HUES48 (cell line): ENCODE data around the gene BACH2.

Experiments
- H3K27ac ChIP-seq: one replicate; pipeline ENCODE4 v1.7.0; 2013; ENCODE audit warnings: low read depth, low read length, inconsistent platforms
- H3K27me3 ChIP-seq: 2 replicates; pipeline ENCODE4 v1.6.1; 2013; ENCODE audit warnings: mild to moderate bottlenecking, low read length; ENCODE audit not compliant: control insufficient read depth, insufficient read depth
- H3K36me3 ChIP-seq: 2 replicates; pipeline ENCODE4 v1.6.1; 2013; ENCODE audit warnings: low read length; ENCODE audit not compliant: control insufficient read depth, insufficient read depth
- H3K4me1 ChIP-seq: 2 replicates; pipeline ENCODE4 v1.6.1; 2013; ENCODE audit warnings: mild to moderate bottlenecking, low read length; ENCODE audit not compliant: control insufficient read depth, insufficient read depth
- H3K4me3 ChIP-seq: 2 replicates; pipeline ENCODE4 v1.5.1; 2013; ENCODE audit warnings: mild to moderate bottlenecking, low read depth, low read length
- H3K9ac ChIP-seq: 2 replicates; pipeline ENCODE4 v1.6.1; 2013; ENCODE audit warnings: mild to moderate bottlenecking, low read depth, low read length, moderate library complexity
- H3K9me3 ChIP-seq: 2 replicates; pipeline ENCODE4 v1.6.1; 2013; ENCODE audit warnings: low read length; ENCODE audit not compliant: control insufficient read depth, insufficient read depth

BACH2 gene

GRCh38 chr6:89941763-89942497, 354.7 kb downstream of the BACH2 start:
- Histone ChIP-seq H3K27me3 (no peaks in the 10 kb centered on the region), H3K9me3 (no peaks in the 10 kb centered on the region), H3K4me1 (no peaks in the 10 kb centered on the region), H3K9ac (no peak overlapping the region), H3K4me3 (no peak overlapping the region), H3K27ac (no peak overlapping the region), H3K36me3 (no peaks in the 10 kb centered on the region)

DNA sequence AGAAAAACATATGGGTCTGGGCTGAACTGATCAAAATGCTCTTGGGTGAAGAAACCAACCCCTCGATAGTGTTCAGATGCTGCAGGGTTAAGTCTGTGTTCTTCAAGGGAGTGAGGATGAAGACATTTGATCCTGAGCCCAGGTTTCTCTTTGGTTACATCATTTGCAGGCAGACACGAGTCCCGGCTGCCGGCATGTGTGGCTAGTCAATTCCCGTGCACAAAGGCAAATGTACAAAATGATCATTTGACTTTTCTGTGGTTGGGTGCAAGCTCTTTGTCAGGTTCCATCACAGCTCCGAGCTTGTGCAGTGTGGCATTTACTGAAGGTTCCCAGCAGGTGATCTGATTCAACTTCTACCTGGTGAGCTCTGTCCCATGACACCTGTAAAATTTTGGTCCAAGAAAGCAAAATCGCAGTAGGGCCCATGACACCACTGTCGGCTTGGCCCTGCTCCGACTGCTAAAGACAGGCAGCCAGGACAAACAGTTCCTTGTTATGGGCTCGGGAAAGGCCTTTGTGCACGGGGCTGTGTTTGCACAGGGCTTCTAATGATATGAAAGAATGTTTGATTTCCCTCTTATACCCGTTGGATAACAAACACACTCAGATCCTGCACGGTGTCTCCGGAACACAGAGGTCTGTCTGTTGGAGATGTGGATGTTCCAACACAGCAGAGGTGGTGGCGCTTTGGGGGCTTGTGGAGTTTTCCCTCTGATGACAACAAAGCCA, 355.4 kb downstream of the BACH2 start:
- no peak overlapping the region for H3K27ac ChIP-seq
- no peaks in the 10 kb centered on the region for H3K36me3 ChIP-seq
- no peak overlapping the region for H3K4me3 ChIP-seq

DNA sequence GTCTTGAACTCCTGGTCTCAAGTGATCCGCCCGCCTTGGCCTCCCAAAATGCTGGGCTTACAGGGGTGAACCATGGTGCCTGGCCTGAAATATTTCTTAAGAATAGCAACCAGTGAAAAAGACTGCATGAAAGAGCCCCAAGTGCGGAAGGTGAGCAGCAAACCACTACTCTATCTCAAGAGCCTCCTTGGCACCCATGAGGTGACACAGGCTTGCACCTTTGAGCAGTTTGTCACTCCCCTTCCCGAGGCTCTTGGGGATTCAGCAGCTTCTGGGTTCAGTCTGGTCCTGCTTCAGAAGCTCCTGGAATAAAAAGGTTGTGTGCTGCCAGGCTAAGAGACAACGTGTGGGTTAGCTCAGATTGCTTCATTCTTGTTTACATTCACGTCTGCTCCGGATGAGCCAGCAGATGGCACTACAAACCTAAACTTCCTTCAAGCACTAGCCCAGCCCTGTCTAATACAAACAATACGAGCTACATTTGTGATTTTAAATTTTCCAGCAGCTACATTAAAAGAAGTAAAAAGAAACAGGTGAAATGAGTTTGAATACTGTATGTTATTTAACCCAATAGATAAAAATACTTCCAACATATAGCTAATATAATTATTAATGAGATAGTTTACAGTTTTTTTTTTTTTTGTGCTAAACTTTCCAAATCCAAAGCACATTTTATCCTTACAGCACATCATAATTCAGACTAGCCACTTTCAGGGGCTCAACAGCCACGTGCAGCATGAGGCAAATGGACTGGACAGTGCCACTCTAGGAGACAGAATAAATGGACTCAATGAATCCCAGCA, 356.2 kb downstream of the BACH2 start:
- H3K9ac ChIP-seq = no peak overlapping the region
- no peaks in the 10 kb centered on the region for H3K9me3 ChIP-seq
- H3K36me3 ChIP-seq = no peaks in the 10 kb centered on the region
- no peaks in the 10 kb centered on the region for H3K4me1 ChIP-seq
- H3K27me3 ChIP-seq = no peaks in the 10 kb centered on the region
- no peak overlapping the region for H3K4me3 ChIP-seq
- H3K27ac ChIP-seq = no peak overlapping the region

More for the DNA sequence above, 355.4 kb downstream of the BACH2 start:
- H3K9me3 ChIP-seq = no peaks in the 10 kb centered on the region
- H3K4me1 ChIP-seq = no peaks in the 10 kb centered on the region
- no peaks in the 10 kb centered on the region for H3K27me3 ChIP-seq
- no peak overlapping the region for H3K9ac ChIP-seq

GRCh38 chr6:89939144-89939543, 357.5 kb downstream of the BACH2 start:
- Histone ChIP-seq H3K9ac (no peak overlapping the region), H3K4me3 (no peak overlapping the region), H3K9me3 (no peaks in the 10 kb centered on the region), H3K27me3 (no peaks in the 10 kb centered on the region), H3K27ac (no peak overlapping the region), H3K36me3 (no peaks in the 10 kb centered on the region), H3K4me1 (no peaks in the 10 kb centered on the region)

GRCh38 chr6:89938014-89938413, 358.6 kb downstream of the BACH2 start:
- Histone ChIP-seq H3K27me3 (no peaks in the 10 kb centered on the region), H3K36me3 (no peaks in the 10 kb centered on the region), H3K27ac (no peak overlapping the region), H3K4me3 (no peak overlapping the region), H3K9me3 (no peaks in the 10 kb centered on the region), H3K4me1 (no peaks in the 10 kb centered on the region), H3K9ac (no peak overlapping the region)

DNA sequence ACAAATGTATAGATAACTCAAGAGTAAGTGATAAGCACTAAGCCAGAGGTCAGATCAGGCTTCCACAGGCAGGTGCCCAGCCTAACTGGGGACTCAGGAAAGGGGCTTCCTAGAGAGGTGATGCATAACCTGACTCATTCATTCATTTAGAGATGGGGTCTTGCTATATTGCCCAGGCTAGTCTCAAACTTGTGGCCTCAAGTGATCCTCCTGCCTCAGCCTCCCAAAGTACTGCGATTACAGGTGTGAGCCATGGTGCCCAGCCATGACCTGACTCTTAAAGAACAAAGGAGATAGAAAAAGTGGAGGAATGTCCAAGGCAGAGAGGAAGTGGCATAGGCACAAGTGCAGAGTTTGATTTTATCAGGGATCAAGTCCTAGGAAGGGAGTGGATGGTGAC, 360.5 kb downstream of the BACH2 start:
- no peaks in the 10 kb centered on the region for H3K4me1 ChIP-seq
- H3K9me3 ChIP-seq = no peaks in the 10 kb centered on the region
- no peaks in the 10 kb centered on the region for H3K27me3 ChIP-seq
- no peak overlapping the region for H3K9ac ChIP-seq
- H3K27ac ChIP-seq = no peak overlapping the region
- H3K36me3 ChIP-seq = no peaks in the 10 kb centered on the region
- no peak overlapping the region for H3K4me3 ChIP-seq

GRCh38 chr6:89934685-89935366, 361.8 kb downstream of the BACH2 start:
- Histone ChIP-seq H3K36me3 (no peaks in the 10 kb centered on the region), H3K9ac (no peak overlapping the region), H3K27me3 (no peaks in the 10 kb centered on the region), H3K9me3 (no peaks in the 10 kb centered on the region), H3K4me3 (no peak overlapping the region), H3K4me1 (no peaks in the 10 kb centered on the region), H3K27ac (no peak overlapping the region)

- no peak overlapping the region for H3K27ac ChIP-seq
- 0 out of 2 replicates have a peak, but pooled peaks cover 5% of the 10 kb centered on the region for H3K4me1 ChIP-seq
- no peaks in the 10 kb centered on the region for H3K36me3 ChIP-seq
- no peak overlapping the region for H3K9ac ChIP-seq
- no peaks in the 10 kb centered on the region for H3K27me3 ChIP-seq
- no peak overlapping the region for H3K4me3 ChIP-seq
- no peaks in the 10 kb centered on the region for H3K9me3 ChIP-seq
These were observed 364.3 kb downstream of the BACH2 start for GRCh38 chr6:89932245-89932802.

GRCh38 chr6:89930789-89931188, 365.9 kb downstream of the BACH2 start:
- Histone ChIP-seq H3K9ac (no peak overlapping the region), H3K9me3 (no peaks in the 10 kb centered on the region), H3K4me3 (no peak overlapping the region), H3K36me3 (no peaks in the 10 kb centered on the region), H3K27me3 (no peaks in the 10 kb centered on the region), H3K27ac (no peak overlapping the region), H3K4me1 (0 out of 2 replicates have a peak, but pooled peaks cover 5% of the 10 kb centered on the region)

GRCh38 chr6:89928604-89929003, 368.0 kb downstream of the BACH2 start:
- H3K4me1 ChIP-seq = 0 out of 2 replicates have a peak, but pooled peaks cover 5% of the 10 kb centered on the region
- no peak overlapping the region for H3K4me3 ChIP-seq
- no peak overlapping the region for H3K9ac ChIP-seq
- H3K9me3 ChIP-seq = no peaks in the 10 kb centered on the region
- H3K36me3 ChIP-seq = no peaks in the 10 kb centered on the region
- no peaks in the 10 kb centered on the region for H3K27me3 ChIP-seq
- no peak overlapping the region for H3K27ac ChIP-seq
